ENCODE results near the gene FOSL2.

DNA sequence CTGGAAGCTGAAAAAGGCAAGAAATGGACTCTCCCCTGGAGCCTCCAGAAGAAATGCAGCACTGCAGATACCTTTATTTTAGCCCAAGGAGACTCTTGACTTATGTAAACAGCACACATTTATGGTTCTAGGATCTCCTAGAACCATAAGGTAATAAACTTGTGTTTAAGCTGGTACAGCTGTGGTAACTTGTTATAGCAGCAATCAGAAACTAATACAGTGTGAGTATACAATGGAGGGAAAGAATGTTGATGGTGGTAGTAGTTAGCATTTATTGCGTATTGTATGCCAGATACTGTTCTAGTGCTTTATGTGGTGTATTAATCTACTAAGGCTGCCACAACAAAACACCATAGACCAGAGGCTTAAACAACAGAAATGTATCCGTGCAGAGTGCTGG lies 40.6 kb downstream of the FOSL2 start:
- TF ChIP-seq, protein P1, sequence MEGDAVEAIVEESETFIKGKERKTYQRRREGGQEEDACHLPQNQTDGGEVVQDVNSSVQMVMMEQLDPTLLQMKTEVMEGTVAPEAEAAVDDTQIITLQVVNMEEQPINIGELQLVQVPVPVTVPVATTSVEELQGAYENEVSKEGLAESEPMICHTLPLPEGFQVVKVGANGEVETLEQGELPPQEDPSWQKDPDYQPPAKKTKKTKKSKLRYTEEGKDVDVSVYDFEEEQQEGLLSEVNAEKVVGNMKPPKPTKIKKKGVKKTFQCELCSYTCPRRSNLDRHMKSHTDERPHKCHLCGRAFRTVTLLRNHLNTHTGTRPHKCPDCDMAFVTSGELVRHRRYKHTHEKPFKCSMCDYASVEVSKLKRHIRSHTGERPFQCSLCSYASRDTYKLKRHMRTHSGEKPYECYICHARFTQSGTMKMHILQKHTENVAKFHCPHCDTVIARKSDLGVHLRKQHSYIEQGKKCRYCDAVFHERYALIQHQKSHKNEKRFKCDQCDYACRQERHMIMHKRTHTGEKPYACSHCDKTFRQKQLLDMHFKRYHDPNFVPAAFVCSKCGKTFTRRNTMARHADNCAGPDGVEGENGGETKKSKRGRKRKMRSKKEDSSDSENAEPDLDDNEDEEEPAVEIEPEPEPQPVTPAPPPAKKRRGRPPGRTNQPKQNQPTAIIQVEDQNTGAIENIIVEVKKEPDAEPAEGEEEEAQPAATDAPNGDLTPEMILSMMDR (optimal IDR thresholded peaks at IDR 0.05 in 1 of 3, IDR thresholded peaks at IDR 0.05 in 1 of 3, conservative IDR thresholded peaks at IDR 0.05 in 1 of 3; ENCODE audit: extremely low read depth in 1 of 3, insufficient read depth in 2 of 3, low read length in 3 of 3): no peak
- no peak for TF ChIP-seq EZH2 (IDR thresholded peaks at IDR 0.05; ENCODE audit: low read length)
